Stomach smooth muscle (tissue), 2 donors: ENCODE measurements around the gene EPHB1.

Source experiments
- H3K27ac ChIP-seq: one replicate; pipeline ENCODE4 v1.7.0; 2013; ENCODE audit warnings: mild to moderate bottlenecking, low read length, inconsistent platforms
- H3K27me3 ChIP-seq, 2 donors: one replicate each; pipeline ENCODE4 v1.7.0; 2013; ENCODE audit warnings: low read length in 2 of 2; ENCODE audit not compliant: insufficient read depth in 2 of 2, control insufficient read depth in 1 of 2
- H3K36me3 ChIP-seq, 2 donors: one replicate each; pipeline ENCODE4 v1.7.0; 2013; ENCODE audit warnings: low read length in 2 of 2; ENCODE audit not compliant: control insufficient read depth in 2 of 2, insufficient read depth in 2 of 2
- H3K4me1 ChIP-seq: one replicate; pipeline ENCODE4 v1.7.0; 2013; ENCODE audit warnings: low read length; ENCODE audit not compliant: control insufficient read depth, insufficient read depth
- H3K4me3 ChIP-seq, 2 donors: one replicate each; pipeline ENCODE4 v1.7.0; 2013; ENCODE audit warnings: low read length in 2 of 2
- H3K9ac ChIP-seq, 2 donors: one replicate each; pipeline ENCODE4 v1.7.0; 2013; ENCODE audit warnings: low read length in 2 of 2, mild to moderate bottlenecking in 1 of 2
- H3K9me3 ChIP-seq, 2 donors: one replicate each; pipeline ENCODE4 v1.7.0; 2013; ENCODE audit warnings: low read length in 2 of 2; ENCODE audit not compliant: control insufficient read depth in 2 of 2
- donor health status: healthy.
- donor health status: Pancreatic carcinoma.

The EPHB1 gene

GRCh38 chr3:135191708-135192107 is 396.6 kb downstream of the EPHB1 start:
- H3K27ac ChIP-seq, result no peak overlapping the region
- no peaks in the 10 kb centered on the region for H3K36me3 ChIP-seq

GRCh38 chr3:135192929-135193328 is 397.9 kb downstream of the EPHB1 start:
- Histone ChIP-seq H3K4me3 (no peak overlapping the region), H3K36me3 (no peaks in the 10 kb centered on the region), H3K27ac (no peak overlapping the region)

More at GRCh38 chr3:135191708-135192107, 396.6 kb downstream of the EPHB1 start:
- no peaks in the 10 kb centered on the region for H3K27me3 ChIP-seq
- no peaks in the 10 kb centered on the region for H3K4me1 ChIP-seq
- no peak overlapping the region for H3K9ac ChIP-seq
- H3K4me3 ChIP-seq, result no peak overlapping the region
- H3K9me3 ChIP-seq, result no peaks in the 10 kb centered on the region

GRCh38 chr3:135197246-135197645 is 402.2 kb downstream of the EPHB1 start:
- no peak overlapping the region for H3K9ac ChIP-seq

More at GRCh38 chr3:135192929-135193328, 397.9 kb downstream of the EPHB1 start:
- no peak overlapping the region for H3K9ac ChIP-seq
- no peaks in the 10 kb centered on the region for H3K9me3 ChIP-seq
- no peaks in the 10 kb centered on the region for H3K4me1 ChIP-seq
- H3K27me3 ChIP-seq, result no peaks in the 10 kb centered on the region

GRCh38 chr3:135197856-135198255 is 402.8 kb downstream of the EPHB1 start:
- no peak overlapping the region for H3K9ac ChIP-seq
- H3K9me3 ChIP-seq, result no peaks in the 10 kb centered on the region
- H3K4me3 ChIP-seq, result no peak overlapping the region
- H3K36me3 ChIP-seq, result no peaks in the 10 kb centered on the region
- H3K4me1 ChIP-seq, result no peaks in the 10 kb centered on the region
- H3K27me3 ChIP-seq, result no peaks in the 10 kb centered on the region
- H3K27ac ChIP-seq, result no peak overlapping the region

More at GRCh38 chr3:135197246-135197645, 402.2 kb downstream of the EPHB1 start:
- H3K27me3 ChIP-seq, result no peaks in the 10 kb centered on the region
- no peak overlapping the region for H3K4me3 ChIP-seq
- no peak overlapping the region for H3K27ac ChIP-seq
- no peaks in the 10 kb centered on the region for H3K36me3 ChIP-seq
- H3K9me3 ChIP-seq, result no peaks in the 10 kb centered on the region
- H3K4me1 ChIP-seq, result no peaks in the 10 kb centered on the region

- no peaks in the 10 kb centered on the region for H3K9me3 ChIP-seq
- no peak overlapping the region for H3K9ac ChIP-seq
- no peaks in the 10 kb centered on the region for H3K36me3 ChIP-seq
- no peak overlapping the region for H3K4me3 ChIP-seq
- H3K27me3 ChIP-seq, result no peaks in the 10 kb centered on the region
- no peaks in the 10 kb centered on the region for H3K4me1 ChIP-seq
- H3K27ac ChIP-seq, result no peak overlapping the region
These were observed 404.1 kb downstream of the EPHB1 start for GRCh38 chr3:135199137-135199536.

- H3K4me3 ChIP-seq, result no peak overlapping the region
- H3K4me1 ChIP-seq, result no peaks in the 10 kb centered on the region
- no peak overlapping the region for H3K9ac ChIP-seq
- no peaks in the 10 kb centered on the region for H3K36me3 ChIP-seq
- H3K9me3 ChIP-seq, result no peaks in the 10 kb centered on the region
- H3K27me3 ChIP-seq, result no peaks in the 10 kb centered on the region
- no peak overlapping the region for H3K27ac ChIP-seq
These were observed 408.0 kb downstream of the EPHB1 start for GRCh38 chr3:135203026-135203425.

- H3K27me3 ChIP-seq, result no peaks in the 10 kb centered on the region
- no peak overlapping the region for H3K9ac ChIP-seq
- no peaks in the 10 kb centered on the region for H3K36me3 ChIP-seq
- no peak overlapping the region for H3K27ac ChIP-seq
- no peaks in the 10 kb centered on the region for H3K9me3 ChIP-seq
- H3K4me1 ChIP-seq, result no peaks in the 10 kb centered on the region
- no peak overlapping the region for H3K4me3 ChIP-seq
These were observed 418.2 kb downstream of the EPHB1 start for GRCh38 chr3:135213213-135213612.

GRCh38 chr3:135213822-135214221 is 418.8 kb downstream of the EPHB1 start:
- H3K4me3 ChIP-seq, result no peak overlapping the region
- H3K4me1 ChIP-seq, result no peaks in the 10 kb centered on the region
- no peaks in the 10 kb centered on the region for H3K27me3 ChIP-seq
- no peaks in the 10 kb centered on the region for H3K36me3 ChIP-seq
- H3K9me3 ChIP-seq, result no peaks in the 10 kb centered on the region
- no peak overlapping the region for H3K27ac ChIP-seq
- H3K9ac ChIP-seq, result no peak overlapping the region

- H3K36me3 ChIP-seq, result no peaks in the 10 kb centered on the region
- H3K27ac ChIP-seq, result no peak overlapping the region
These were observed 419.3 kb downstream of the EPHB1 start for GRCh38 chr3:135214400-135214799.

GRCh38 chr3:135215516-135215915 is 420.5 kb downstream of the EPHB1 start:
- Histone ChIP-seq H3K36me3 (no peaks in the 10 kb centered on the region), H3K9ac (no peak overlapping the region), H3K4me1 (no peaks in the 10 kb centered on the region), H3K27me3 (no peaks in the 10 kb centered on the region), H3K27ac (no peak overlapping the region), H3K9me3 (no peaks in the 10 kb centered on the region), H3K4me3 (no peak overlapping the region)

More at GRCh38 chr3:135214400-135214799, 419.3 kb downstream of the EPHB1 start:
- Histone ChIP-seq H3K27me3 (no peaks in the 10 kb centered on the region), H3K9ac (no peak overlapping the region), H3K4me3 (no peak overlapping the region), H3K9me3 (no peaks in the 10 kb centered on the region), H3K4me1 (no peaks in the 10 kb centered on the region)

GRCh38 chr3:135216659-135217058 is 421.6 kb downstream of the EPHB1 start:
- H3K9me3 ChIP-seq, result no peaks in the 10 kb centered on the region
- H3K9ac ChIP-seq, result no peak overlapping the region
- H3K36me3 ChIP-seq, result no peaks in the 10 kb centered on the region
- H3K4me3 ChIP-seq, result no peak overlapping the region
- H3K4me1 ChIP-seq, result no peaks in the 10 kb centered on the region
- H3K27me3 ChIP-seq, result no peaks in the 10 kb centered on the region
- no peak overlapping the region for H3K27ac ChIP-seq
